Ishikawa (cell line): ENCODE measurements around the gene LBHD2.
A peak's percentile ranks its signal among the peaks of the same experiment; 100 is the strongest.

Source experiments
- EGR1 ChIP-seq: IDR thresholded peaks from 2 replicates; pipeline ENCODE4 v1.6.1; 2012
- EP300 ChIP-seq: IDR thresholded peaks from 2 replicates; pipeline ENCODE4 v1.6.1; 2012; ENCODE audit warnings: borderline replicate concordance
- FOXM1 ChIP-seq: IDR thresholded peaks from 2 replicates; pipeline ENCODE4 v1.6.1; 2012; ENCODE audit warnings: low read depth, borderline replicate concordance
- NFIC ChIP-seq: IDR thresholded peaks from 2 replicates; pipeline ENCODE4 v1.6.1; 2012
- TAF1 ChIP-seq: IDR thresholded peaks from 2 replicates; pipeline ENCODE4 v1.6.1; 2012; ENCODE audit warnings: low read depth, mild to moderate bottlenecking
- TCF12 ChIP-seq: IDR thresholded peaks from 2 replicates; pipeline ENCODE4 v1.6.1; 2012; ENCODE audit warnings: low read depth
- TEAD4 ChIP-seq: IDR thresholded peaks from 2 replicates; pipeline ENCODE4 v1.6.1; 2012
- YY1 ChIP-seq: IDR thresholded peaks from 2 replicates; pipeline ENCODE4 v1.6.1; 2012; ENCODE audit warnings: low read depth
- ZBTB7A ChIP-seq: IDR thresholded peaks from 2 replicates; pipeline ENCODE4 v1.6.1; 2012; ENCODE audit warnings: low read depth
- TF ChIP-seq, protein P1 (sequence below): IDR thresholded peaks from 2 replicates; pipeline ENCODE4 v1.6.1; 2012
- TF ChIP-seq, protein P2 (sequence below): IDR thresholded peaks from 2 replicates; pipeline ENCODE4 v1.6.1; 2012; ENCODE audit warnings: low read depth, mild to moderate bottlenecking

DNA sequence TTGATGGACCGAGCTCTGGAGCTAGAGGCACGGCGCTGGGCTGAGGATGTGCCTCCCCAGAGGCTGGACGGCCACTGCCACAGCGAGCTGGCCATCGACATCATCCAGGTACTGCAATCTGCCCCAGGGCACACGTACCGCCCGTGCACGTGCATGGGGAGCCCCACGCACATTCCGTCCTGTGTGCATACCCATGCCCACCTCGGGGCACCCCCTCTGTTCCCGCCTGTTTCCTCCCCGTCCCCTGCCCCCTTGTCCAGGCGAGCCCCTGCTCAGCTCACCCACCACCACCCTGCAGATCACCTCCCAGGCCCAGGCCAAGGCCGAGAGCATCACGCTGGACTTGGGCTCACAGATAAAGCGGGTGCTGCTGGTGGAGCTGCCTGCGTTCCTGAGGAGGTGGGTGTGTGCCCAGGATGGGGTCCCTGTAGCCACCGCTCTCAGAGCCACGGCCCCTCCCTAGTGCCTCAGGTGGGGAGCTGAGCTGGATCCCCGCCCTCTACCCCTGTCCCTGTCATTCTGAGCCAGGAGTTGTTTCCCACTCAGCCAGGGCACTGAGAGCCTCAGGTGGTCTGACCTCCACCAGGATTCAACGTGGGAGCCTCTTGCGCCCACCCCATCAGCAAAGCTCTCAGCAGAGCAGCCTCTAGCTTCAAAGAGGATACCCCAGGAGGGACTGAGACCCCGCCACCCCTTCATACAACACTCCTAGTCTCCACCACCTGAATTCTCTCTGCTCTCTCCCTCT, 46.2 kb downstream of the LBHD2 start:
- TF ChIP-seq ZBTB7A (no peak), TAF1 (no peak), FOXM1 (no peak), EP300 (no peak), YY1 (no peak), EGR1 (no peak), TEAD4 (no peak), TCF12 (no peak; the same call in 1 of the 2 replicates), NFIC (no peak)
- TF ChIP-seq, protein P1, sequence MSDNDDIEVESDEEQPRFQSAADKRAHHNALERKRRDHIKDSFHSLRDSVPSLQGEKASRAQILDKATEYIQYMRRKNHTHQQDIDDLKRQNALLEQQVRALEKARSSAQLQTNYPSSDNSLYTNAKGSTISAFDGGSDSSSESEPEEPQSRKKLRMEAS, result peak; percentile 23; the same call in 1 of the 2 replicates
- TF ChIP-seq, protein P2, sequence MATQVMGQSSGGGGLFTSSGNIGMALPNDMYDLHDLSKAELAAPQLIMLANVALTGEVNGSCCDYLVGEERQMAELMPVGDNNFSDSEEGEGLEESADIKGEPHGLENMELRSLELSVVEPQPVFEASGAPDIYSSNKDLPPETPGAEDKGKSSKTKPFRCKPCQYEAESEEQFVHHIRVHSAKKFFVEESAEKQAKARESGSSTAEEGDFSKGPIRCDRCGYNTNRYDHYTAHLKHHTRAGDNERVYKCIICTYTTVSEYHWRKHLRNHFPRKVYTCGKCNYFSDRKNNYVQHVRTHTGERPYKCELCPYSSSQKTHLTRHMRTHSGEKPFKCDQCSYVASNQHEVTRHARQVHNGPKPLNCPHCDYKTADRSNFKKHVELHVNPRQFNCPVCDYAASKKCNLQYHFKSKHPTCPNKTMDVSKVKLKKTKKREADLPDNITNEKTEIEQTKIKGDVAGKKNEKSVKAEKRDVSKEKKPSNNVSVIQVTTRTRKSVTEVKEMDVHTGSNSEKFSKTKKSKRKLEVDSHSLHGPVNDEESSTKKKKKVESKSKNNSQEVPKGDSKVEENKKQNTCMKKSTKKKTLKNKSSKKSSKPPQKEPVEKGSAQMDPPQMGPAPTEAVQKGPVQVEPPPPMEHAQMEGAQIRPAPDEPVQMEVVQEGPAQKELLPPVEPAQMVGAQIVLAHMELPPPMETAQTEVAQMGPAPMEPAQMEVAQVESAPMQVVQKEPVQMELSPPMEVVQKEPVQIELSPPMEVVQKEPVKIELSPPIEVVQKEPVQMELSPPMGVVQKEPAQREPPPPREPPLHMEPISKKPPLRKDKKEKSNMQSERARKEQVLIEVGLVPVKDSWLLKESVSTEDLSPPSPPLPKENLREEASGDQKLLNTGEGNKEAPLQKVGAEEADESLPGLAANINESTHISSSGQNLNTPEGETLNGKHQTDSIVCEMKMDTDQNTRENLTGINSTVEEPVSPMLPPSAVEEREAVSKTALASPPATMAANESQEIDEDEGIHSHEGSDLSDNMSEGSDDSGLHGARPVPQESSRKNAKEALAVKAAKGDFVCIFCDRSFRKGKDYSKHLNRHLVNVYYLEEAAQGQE, result no peak
